Spleen (tissue), 7 donors: ENCODE data around the gene VAV2.

Experiments
- POLR2A ChIP-seq, 3 donors: fragments of 450-650 bp; IDR thresholded peaks; one replicate each; pipeline ENCODE4 v1.5.1; 2017; ENCODE audit warnings: antibody characterized with exemption in 3 of 3, mild to moderate bottlenecking in 1 of 3
- POLR2AphosphoS5 ChIP-seq, 3 donors: sonication (generic); formaldehyde crosslinking; IDR thresholded peaks; one replicate each; pipeline ENCODE4 v1.5.1; 2017; ENCODE audit warnings: antibody characterized with exemption in 3 of 3
- TF ChIP-seq, protein P1 (sequence below), 11 experiments: fragments of 200-600 bp in 7 of 11; fragments of 450-650 bp in 4 of 11; sonication (generic) in 4 of 11; IDR thresholded peaks in 8 of 11; conservative IDR thresholded peaks in 3 of 11; 1 replicate in 7 of 11; 2 replicates in 4 of 11; pipeline versions ENCODE4 v1.4.0 to v1.8.0; 2016 to 2021; ENCODE audit warnings: antibody characterized with exemption in 11 of 11, inconsistent platforms in 4 of 11, mild to moderate bottlenecking in 1 of 11
- donor health status: DM: no; HTN: no; CAD: no; lungs with moderate emphysema.
- donor health status: DM: no; HTN: no; CAD: no.
- donor health status: DM: no; HTN: no; CAD: no.

DNA sequence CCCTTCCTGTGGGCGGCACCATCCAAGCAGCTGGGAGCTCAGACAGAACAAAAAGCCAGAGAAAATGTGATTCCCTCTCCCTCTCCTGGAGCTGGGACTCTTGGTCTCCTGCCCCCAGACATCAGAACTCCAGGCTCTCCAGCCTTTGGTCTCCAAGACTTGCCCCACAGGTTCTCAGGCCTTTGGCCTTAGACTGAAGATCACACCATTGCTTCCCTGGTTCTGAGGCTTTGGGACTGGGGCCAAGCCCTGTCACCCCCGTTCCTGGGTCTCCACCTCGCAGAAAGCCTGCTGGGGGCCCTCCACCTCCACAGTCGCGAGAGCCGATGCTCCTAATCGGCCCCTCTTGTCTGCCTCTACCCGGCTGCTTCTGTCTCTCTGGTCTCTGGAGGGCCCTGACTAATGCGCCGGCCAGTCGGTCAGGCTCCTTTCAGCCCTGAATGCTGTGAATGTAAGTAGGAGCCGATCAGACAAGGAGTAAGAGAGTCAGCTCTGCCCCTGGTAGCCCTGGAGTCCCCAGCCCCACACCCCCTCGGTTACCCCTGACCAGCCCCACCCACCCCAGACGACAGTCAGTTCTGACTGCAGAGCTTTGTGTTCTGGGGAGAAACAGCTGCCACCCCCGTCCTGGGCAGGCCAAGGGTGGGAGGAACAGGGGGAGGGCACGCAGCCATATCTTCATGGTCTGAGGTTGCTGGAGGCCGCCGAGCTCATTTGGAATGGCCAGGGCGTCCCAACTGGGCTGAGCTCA, 57.5 kb downstream of the VAV2 start:
- TF ChIP-seq, protein P1, sequence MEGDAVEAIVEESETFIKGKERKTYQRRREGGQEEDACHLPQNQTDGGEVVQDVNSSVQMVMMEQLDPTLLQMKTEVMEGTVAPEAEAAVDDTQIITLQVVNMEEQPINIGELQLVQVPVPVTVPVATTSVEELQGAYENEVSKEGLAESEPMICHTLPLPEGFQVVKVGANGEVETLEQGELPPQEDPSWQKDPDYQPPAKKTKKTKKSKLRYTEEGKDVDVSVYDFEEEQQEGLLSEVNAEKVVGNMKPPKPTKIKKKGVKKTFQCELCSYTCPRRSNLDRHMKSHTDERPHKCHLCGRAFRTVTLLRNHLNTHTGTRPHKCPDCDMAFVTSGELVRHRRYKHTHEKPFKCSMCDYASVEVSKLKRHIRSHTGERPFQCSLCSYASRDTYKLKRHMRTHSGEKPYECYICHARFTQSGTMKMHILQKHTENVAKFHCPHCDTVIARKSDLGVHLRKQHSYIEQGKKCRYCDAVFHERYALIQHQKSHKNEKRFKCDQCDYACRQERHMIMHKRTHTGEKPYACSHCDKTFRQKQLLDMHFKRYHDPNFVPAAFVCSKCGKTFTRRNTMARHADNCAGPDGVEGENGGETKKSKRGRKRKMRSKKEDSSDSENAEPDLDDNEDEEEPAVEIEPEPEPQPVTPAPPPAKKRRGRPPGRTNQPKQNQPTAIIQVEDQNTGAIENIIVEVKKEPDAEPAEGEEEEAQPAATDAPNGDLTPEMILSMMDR (IDR thresholded peaks at IDR 0.05 in 8 of 11, conservative IDR thresholded peaks at IDR 0.05 in 3 of 11) = no peak
- TF ChIP-seq POLR2AphosphoS5 (IDR thresholded peaks at IDR 0.05) (no peak), POLR2A (IDR thresholded peaks at IDR 0.05) (no peak)
